IMR-90 (cell line): ENCODE measurements around the gene TBC1D22A. TPM values are rescaled to one million over a fixed set of nuclear protein-coding genes. Genes with fewer than 3 reads are reported as not detected.

Experiments used
- ATAC-seq: fragments of 200-7000 bp; cut with Tn5 transposase; 2 replicates; pipeline ENCODE4 v1.9.1; 2020; ENCODE audit warnings: low read depth, mild to moderate bottlenecking, moderate library complexity
- BruUV-seq: library from RNA; stranded (reverse); fragments of 400-500 nt; replicated peaks from 2 replicates; lab custom pipeline; 2021; lab: Mats Ljungman, UMichigan
- CTCF ChIA-PET: fragments of 300-600 bp; formaldehyde crosslinking; extraction: SDS; loops from one replicate; lab custom pipeline; 2021; ENCODE audit warnings: antibody characterized with exemption; lab: Yijun Ruan, JAX
- POLR2A ChIA-PET: fragments of 300-600 bp; sonication (Branson Sonifier 250); formaldehyde crosslinking; loops from one replicate; lab custom pipeline; 2022; ENCODE audit warnings: antibody characterized with exemption; ENCODE audit not compliant: unreplicated experiment; lab: Charles Lee
- DNase-seq: peaks from one replicate; pipeline ENCODE4 v3.0.0; 2013
- H2AFZ ChIP-seq: replicated peaks from 2 replicates; pipeline ENCODE3; 2013; ENCODE audit warnings: low read length, mild to moderate bottlenecking; ENCODE audit not compliant: poor library complexity
- H2AK5ac ChIP-seq: 2 replicates; pipeline ENCODE4 v1.6.1; 2013; ENCODE audit warnings: low read depth, low read length, inconsistent platforms
- H2AK9ac ChIP-seq: replicated peaks from 2 replicates; pipeline ENCODE3; 2013; ENCODE audit warnings: mild to moderate bottlenecking, low read depth, low read length, moderate library complexity; ENCODE audit not compliant: poor library complexity
- H2BK120ac ChIP-seq: 2 replicates; pipeline ENCODE4 v1.6.1; 2013; ENCODE audit warnings: low read depth, low read length, inconsistent platforms
- H2BK15ac ChIP-seq: 3 replicates; pipeline ENCODE4 v1.6.1; 2013; ENCODE audit warnings: low read depth, low read length, inconsistent platforms
- H2BK20ac ChIP-seq: 2 replicates; pipeline ENCODE4 v1.6.1; 2013; ENCODE audit warnings: low read depth, mild to moderate bottlenecking, inconsistent platforms, low read length, moderate library complexity
- H2BK5ac ChIP-seq: 2 replicates; pipeline ENCODE4 v1.6.1; 2013; ENCODE audit warnings: mild to moderate bottlenecking, low read depth, low read length, inconsistent platforms; ENCODE audit not compliant: poor library complexity, severe bottlenecking
- H3K14ac ChIP-seq: replicated peaks from 2 replicates; pipeline ENCODE4 v1.6.1; 2013; ENCODE audit warnings: low read depth, low read length, inconsistent platforms
- H3K18ac ChIP-seq: 2 replicates; pipeline ENCODE4 v1.6.1; 2013; ENCODE audit warnings: low read depth, low read length, control low read depth
- H3K23ac ChIP-seq: 2 replicates; pipeline ENCODE4 v1.6.1; 2013; ENCODE audit warnings: low read depth, low read length, inconsistent platforms
- H3K27ac ChIP-seq: 2 replicates; pipeline ENCODE4 v1.5.1; 2013; ENCODE audit warnings: mild to moderate bottlenecking, control low read depth, low read length; ENCODE audit not compliant: insufficient read depth
- H3K27me3 ChIP-seq: 2 replicates; pipeline ENCODE4 v1.6.1; 2013; ENCODE audit warnings: low read length; ENCODE audit not compliant: control insufficient read depth, insufficient read depth
- H3K36me3 ChIP-seq: 2 replicates; pipeline ENCODE4 v1.6.1; 2013; ENCODE audit warnings: low read length, mixed read lengths; ENCODE audit not compliant: control insufficient read depth, insufficient read depth
- H3K4ac ChIP-seq: 2 replicates; pipeline ENCODE4 v1.6.1; 2013; ENCODE audit warnings: low read depth, low read length, inconsistent platforms
- H3K4me1 ChIP-seq: 2 replicates; pipeline ENCODE4 v1.6.1; 2013; ENCODE audit warnings: low read length, mixed read lengths; ENCODE audit not compliant: control insufficient read depth, insufficient read depth
- H3K4me2 ChIP-seq: 2 replicates; pipeline ENCODE4 v1.6.1; 2013; ENCODE audit warnings: low read depth, mild to moderate bottlenecking, control low read depth, low read length, moderate library complexity
- H3K4me3 ChIP-seq: 2 replicates; pipeline ENCODE4 v1.5.1; 2013; ENCODE audit warnings: low read depth, mild to moderate bottlenecking, control low read depth, low read length, moderate library complexity; ENCODE audit not compliant: insufficient read depth
- H3K56ac ChIP-seq: 2 replicates; pipeline ENCODE4 v1.6.1; 2013; ENCODE audit warnings: low read length, inconsistent platforms; ENCODE audit not compliant: insufficient read depth; ENCODE audit errors: extremely low read depth
- H3K79me1 ChIP-seq, 2 experiments: 2 replicates each; pipeline ENCODE4 v1.6.1; 2013; ENCODE audit warnings: low read length in 2 of 2, inconsistent platforms in 1 of 2, low read depth in 1 of 2
- H3K9ac ChIP-seq: 2 replicates; pipeline ENCODE4 v1.6.1; 2013; ENCODE audit warnings: low read depth, low read length, control low read depth
- H3K9me1 ChIP-seq: 2 replicates; pipeline ENCODE4 v1.6.1; 2013; ENCODE audit warnings: low read length, inconsistent platforms; ENCODE audit not compliant: insufficient read depth
- H3K9me3 ChIP-seq: 2 replicates; pipeline ENCODE4 v1.6.1; 2013; ENCODE audit warnings: low read length; ENCODE audit not compliant: control insufficient read depth, insufficient read depth
- H4K20me1 ChIP-seq: 2 replicates; pipeline ENCODE4 v1.6.1; 2013; ENCODE audit warnings: low read length, inconsistent platforms; ENCODE audit not compliant: insufficient read depth
- H4K5ac ChIP-seq: 2 replicates; pipeline ENCODE4 v1.6.1; 2013; ENCODE audit warnings: mild to moderate bottlenecking, low read depth, low read length, control low read depth
- H4K8ac ChIP-seq, 2 experiments: 2 replicates each; pipeline ENCODE4 v1.6.1; 2013; ENCODE audit warnings: low read depth in 2 of 2, low read length in 2 of 2, control low read depth in 1 of 2, inconsistent platforms in 1 of 2
- H4K91ac ChIP-seq: 2 replicates; pipeline ENCODE4 v1.6.1; 2013; ENCODE audit warnings: low read depth, low read length, inconsistent platforms; ENCODE audit not compliant: insufficient read depth
- BHLHE40 ChIP-seq: fragments of 150-350 bp; IDR thresholded peaks from 2 replicates; pipeline ENCODE4 v1.6.1; 2016; ENCODE audit warnings: mild to moderate bottlenecking, low read depth, low read length
- CHD1 ChIP-seq: IDR thresholded peaks from 2 replicates; pipeline ENCODE4 v1.6.1; 2012; ENCODE audit warnings: low read depth, low read length, improper control_type of control experiment
- MAFK ChIP-seq: IDR thresholded peaks from 2 replicates; pipeline ENCODE4 v1.6.1; 2012; ENCODE audit warnings: low read depth, low read length, improper control_type of control experiment
- RCOR1 ChIP-seq: IDR thresholded peaks from 2 replicates; pipeline ENCODE4 v1.6.1; 2012; ENCODE audit warnings: mild to moderate bottlenecking, low read length, improper control_type of control experiment; ENCODE audit not compliant: insufficient replicate concordance
- WGBS, 2 experiments: methylation state at CpG; one replicate each; pipeline versions ENCODE4 v1.1.5 to v1.1.7; 2013; ENCODE audit warnings: missing lambda C conversion rate in 2 of 2; ENCODE audit not compliant: insufficient read length in 1 of 2; ENCODE audit errors: extremely low coverage in 2 of 2; 5-methylcytosine and 5-hydroxymethylcytosine counted together
- dilution Hi-C: fragments of 300-500 bp; cut with HindIII; formaldehyde crosslinking; loops from one replicate; pipeline ENCODE4 v1.14.3; 2018; ENCODE audit warnings: low sequenced_read_pairs; ENCODE audit not compliant: unreplicated experiment
- in situ Hi-C: fragments of 300-500 bp; cut with MboI; formaldehyde crosslinking; loops from 3 replicates; pipeline ENCODE4 v1.14.3; 2019; ENCODE audit warnings: low sequenced_read_pairs, inconsistent platforms, mixed read lengths
- intact Hi-C: fragments of 100-400 bp; cut with micrococcal nuclease; formaldehyde crosslinking; loops from 2 replicates; pipeline ENCODE4 v1.10.0; 2022
- polyA plus RNA-seq, 3 experiments: library from polyadenylated mRNA; depleted of rRNA; stranded (reverse); fragments of >200 nt; gene quantifications; 2 replicates each; pipeline ENCODE4 v1.2.3, GENCODE V29; 2012; ENCODE audit warnings: low replicate concordance in 1 of 3
- total RNA-seq: library from RNA; depleted of rRNA; stranded (reverse); fragments of >200 nt; gene quantifications from 2 replicates; pipeline ENCODE4 v1.2.3, GENCODE V29; 2012
- TF ChIP-seq, protein P1 (sequence below): fragments of 150-350 bp; IDR thresholded peaks from 2 replicates; pipeline ENCODE4 v1.6.1; 2016; ENCODE audit warnings: low read depth, mild to moderate bottlenecking, low read length, moderate library complexity, borderline replicate concordance
- TF ChIP-seq, protein P2 (sequence below): fragments of 150-350 bp; IDR thresholded peaks from 2 replicates; pipeline ENCODE4 v1.6.1; 2017; ENCODE audit warnings: mild to moderate bottlenecking, antibody characterized with exemption, low read length, low read depth

The TBC1D22A gene
- total and polyA plus RNA-seq, 2 of the 4 experiments (the other 2 are of a cell fraction) = 9.0 to 16.7 TPM

DNA sequence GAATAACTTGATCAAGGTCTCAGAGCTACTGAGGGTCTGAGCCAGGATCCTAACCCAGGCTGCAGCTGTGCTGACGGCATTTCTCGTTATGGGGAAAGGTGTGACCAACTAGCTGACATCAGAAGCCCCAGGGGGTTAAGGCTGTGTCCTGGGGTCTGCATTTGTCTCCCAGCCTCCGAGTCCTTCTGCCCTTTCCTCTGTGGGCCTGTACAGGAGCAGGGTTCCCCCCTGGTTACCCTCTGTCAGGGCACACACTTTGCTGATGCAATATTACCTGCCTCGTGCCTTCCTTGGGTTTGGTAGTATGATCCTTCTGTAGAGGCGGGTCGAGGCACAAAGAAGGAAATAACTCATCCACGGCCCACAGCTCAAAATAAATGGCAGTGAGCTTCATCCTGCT, 183.0 kb downstream of the TBC1D22A start:
- intact Hi-C loops = no loop called here

More for the DNA sequence above, 183.0 kb downstream of the TBC1D22A start:
- Histone ChIP-seq H2AK9ac (no peak overlapping the region), H3K14ac (no peak overlapping the region), H3K4me1 (no peaks in the 10 kb centered on the region), H2AFZ (no peak overlapping the region), H3K9me1 (peaks cover 5% of the 10 kb centered on the region), H3K36me3 (peaks cover 9% of the 10 kb centered on the region; the same call in 1 of the 2 replicates), H3K18ac (no peak overlapping the region), H3K4me3 (no peak overlapping the region), H3K4me2 (no peak overlapping the region), H4K8ac (no peak overlapping the region), H3K56ac (no peak overlapping the region), H3K23ac (no peak overlapping the region), H2BK5ac (no peak overlapping the region), H2AK5ac (no peak overlapping the region), H2BK15ac (no peak overlapping the region), H2BK20ac (no peak overlapping the region), H3K27me3 (no peaks in the 10 kb centered on the region), H3K27ac (no peak overlapping the region), H3K9ac (no peak overlapping the region), H3K79me1 (peaks cover 4 to 23% of the 10 kb centered on the region in 2 experiments), H3K9me3 (no peaks in the 10 kb centered on the region), H2BK120ac (no peak overlapping the region), H3K4ac (no peak overlapping the region), H4K20me1 (0 out of 2 replicates have a peak, but pooled peaks cover 5% of the 10 kb centered on the region), H4K91ac (no peak overlapping the region), H4K5ac (no peak overlapping the region)
- no peak for DNase-seq
- dilution Hi-C loops = no loop called here
- ChIA-PET CTCF (no interaction called here), POLR2A (no interaction called here)
- 83% methylated on average over 2 of the region's 7 CpGs; no CpG with 5 or more reads in 1 of the 2 experiments for WGBS, 2 experiments
- in situ Hi-C loops = no loop called here
- BruUV-seq = no TSS peak
- ATAC-seq = no peak
- TF ChIP-seq, protein P1, sequence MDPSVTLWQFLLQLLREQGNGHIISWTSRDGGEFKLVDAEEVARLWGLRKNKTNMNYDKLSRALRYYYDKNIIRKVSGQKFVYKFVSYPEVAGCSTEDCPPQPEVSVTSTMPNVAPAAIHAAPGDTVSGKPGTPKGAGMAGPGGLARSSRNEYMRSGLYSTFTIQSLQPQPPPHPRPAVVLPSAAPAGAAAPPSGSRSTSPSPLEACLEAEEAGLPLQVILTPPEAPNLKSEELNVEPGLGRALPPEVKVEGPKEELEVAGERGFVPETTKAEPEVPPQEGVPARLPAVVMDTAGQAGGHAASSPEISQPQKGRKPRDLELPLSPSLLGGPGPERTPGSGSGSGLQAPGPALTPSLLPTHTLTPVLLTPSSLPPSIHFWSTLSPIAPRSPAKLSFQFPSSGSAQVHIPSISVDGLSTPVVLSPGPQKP = no peak
- TF ChIP-seq BHLHE40 (no peak), CHD1 (no peak), RCOR1 (no peak), MAFK (no peak)
- TF ChIP-seq, protein P2, sequence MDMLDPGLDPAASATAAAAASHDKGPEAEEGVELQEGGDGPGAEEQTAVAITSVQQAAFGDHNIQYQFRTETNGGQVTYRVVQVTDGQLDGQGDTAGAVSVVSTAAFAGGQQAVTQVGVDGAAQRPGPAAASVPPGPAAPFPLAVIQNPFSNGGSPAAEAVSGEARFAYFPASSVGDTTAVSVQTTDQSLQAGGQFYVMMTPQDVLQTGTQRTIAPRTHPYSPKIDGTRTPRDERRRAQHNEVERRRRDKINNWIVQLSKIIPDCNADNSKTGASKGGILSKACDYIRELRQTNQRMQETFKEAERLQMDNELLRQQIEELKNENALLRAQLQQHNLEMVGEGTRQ = no peak
